ENCODE results near the gene LRP1B.

- TF ChIP-seq CTCF (conservative IDR thresholded peaks at IDR 0.05 in 1 of 2, IDR thresholded peaks at IDR 0.05 in 1 of 2; ENCODE audit: low read depth in 1 of 2, low read length in 2 of 2) (no peak), EZH2 (IDR thresholded peaks at IDR 0.05; ENCODE audit: low read length, missing control alignments) (no peak)
Observed at GRCh38 chr2:141105763-141106162, 1025.1 kb downstream of the LRP1B start.

All from fibroblast of lung (primary cell).